BLaER1 (cell line): Measurements from ENCODE around the gene SH3BGRL3.
A peak's percentile ranks its signal among the peaks of the same experiment; 100 is the strongest.

Source experiments
- H3K27ac ChIP-seq: shearing (Covaris generic); formaldehyde crosslinking; 2 replicates; pipeline ENCODE4 v1.8.1; 2022
- H3K27me3 ChIP-seq: shearing (Covaris generic); formaldehyde crosslinking; 2 replicates; pipeline ENCODE4 v1.8.1; 2022
- H3K36me3 ChIP-seq: shearing (Covaris generic); formaldehyde crosslinking; 2 replicates; pipeline ENCODE4 v1.8.1; 2022
- H3K4me1 ChIP-seq: shearing (Covaris generic); formaldehyde crosslinking; 2 replicates; pipeline ENCODE4 v1.8.1; 2022
- H3K4me2 ChIP-seq: shearing (Covaris generic); formaldehyde crosslinking; 2 replicates; pipeline ENCODE4 v1.8.1; 2022
- H3K4me3 ChIP-seq: shearing (Covaris generic); formaldehyde crosslinking; 2 replicates; pipeline ENCODE4 v1.8.1; 2022
- H3K9ac ChIP-seq: shearing (Covaris generic); formaldehyde crosslinking; 2 replicates; pipeline ENCODE4 v1.8.1; 2022
- H3K9me3 ChIP-seq: shearing (Covaris generic); formaldehyde crosslinking; 2 replicates; pipeline ENCODE4 v1.8.1; 2022
- H4K20me1 ChIP-seq: shearing (Covaris generic); formaldehyde crosslinking; 2 replicates; pipeline ENCODE4 v1.8.1; 2022
- Cebpa-rat ChIP-seq: shearing (Covaris generic); IDR thresholded peaks from 2 replicates; pipeline ENCODE4 v1.8.1; 2022

SH3BGRL3 gene

GRCh38 chr1:26315874-26316850, 36.3 kb downstream of the SH3BGRL3 start:
- Histone ChIP-seq H3K4me2 (peak overlapping the region; percentile 88), H3K27ac (peak overlapping the region; percentile 49), H3K4me3 (no peak overlapping the region), H3K4me1 (peaks cover 80% of the 10 kb centered on the region), H3K36me3 (no peaks in the 10 kb centered on the region), H3K27me3 (peaks cover 17% of the 10 kb centered on the region; the same call in 1 of the 2 replicates), H4K20me1 (no peaks in the 10 kb centered on the region), H3K9me3 (no peaks in the 10 kb centered on the region), H3K9ac (no peak overlapping the region)
- no peak for TF ChIP-seq Cebpa-rat

- H4K20me1 ChIP-seq = no peaks in the 10 kb centered on the region
- H3K27ac ChIP-seq = peak overlapping the region; percentile 73
- H3K27me3 ChIP-seq = peaks cover 17% of the 10 kb centered on the region; the same call in 1 of the 2 replicates
- H3K4me2 ChIP-seq = peak overlapping the region; percentile 88
- peak overlapping the region; percentile 64 for H3K9ac ChIP-seq
- peaks cover 88% of the 10 kb centered on the region for H3K4me1 ChIP-seq
- no peaks in the 10 kb centered on the region for H3K36me3 ChIP-seq
- peak overlapping the region; percentile 58; the same call in 1 of the 2 replicates for H3K4me3 ChIP-seq
- no peak for TF ChIP-seq Cebpa-rat
- no peaks in the 10 kb centered on the region for H3K9me3 ChIP-seq
Observed at GRCh38 chr1:26317146-26317545, 37.3 kb downstream of the SH3BGRL3 start.

GRCh38 chr1:26317612-26318337, 37.9 kb downstream of the SH3BGRL3 start, which contains the start of gene CD52:
Gene CD52, plus strand, starts transcription at chr1:26317958. Its CDS starts 60 bp downstream, at chr1:26318018.
- Histone ChIP-seq H3K4me2 (peak within 1 kb of the TSS; percentile 88), H3K36me3 (no peaks in the 10 kb centered on the region), H3K4me1 (peaks cover 88% of the 10 kb centered on the region), H3K9me3 (no peaks in the 10 kb centered on the region), H3K27me3 (peaks cover 17% of the 10 kb centered on the region; the same call in 1 of the 2 replicates), H3K9ac (peak within 1 kb of the TSS; percentile 64), H3K27ac (peak within 1 kb of the TSS; percentile 73), H4K20me1 (no peaks in the 10 kb centered on the region), H3K4me3 (peak within 1 kb of the TSS; percentile 58)
- no peak for TF ChIP-seq Cebpa-rat

DNA sequence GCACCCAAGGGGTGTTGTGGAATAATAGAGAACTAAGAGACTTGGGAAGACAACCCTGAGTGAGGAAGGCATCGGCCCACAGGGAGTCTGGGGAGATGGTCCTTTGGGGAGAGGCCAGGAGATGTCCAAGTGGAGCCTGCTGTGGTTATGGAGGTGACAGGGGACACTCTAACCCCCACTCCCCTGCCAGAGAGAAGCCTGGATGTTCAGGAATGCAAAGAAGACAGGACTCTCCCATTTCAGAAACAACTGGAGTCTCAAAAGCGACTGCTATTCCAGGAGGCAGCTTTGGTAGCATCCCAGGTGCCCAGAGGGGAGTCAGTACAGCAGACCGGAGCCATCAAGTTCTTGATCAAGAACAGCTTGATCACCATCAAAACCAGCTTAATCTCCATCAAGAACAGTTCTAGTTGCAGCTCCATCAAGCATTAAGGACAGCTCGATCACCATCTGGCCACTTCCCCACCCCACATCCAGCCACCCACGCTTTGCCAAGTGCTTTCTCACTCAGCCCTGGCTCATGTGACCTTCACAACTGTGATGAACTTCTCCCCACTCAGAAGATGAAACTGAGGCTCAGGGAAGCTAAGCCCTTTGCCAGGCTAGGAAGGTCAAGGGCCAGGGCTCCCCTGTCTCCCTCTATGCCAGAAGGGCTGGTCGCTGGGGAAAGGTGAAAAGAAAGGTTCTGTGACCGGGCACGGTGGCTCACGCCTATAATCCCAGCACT, 38.6 kb downstream of the SH3BGRL3 start:
- no peaks in the 10 kb centered on the region for H4K20me1 ChIP-seq
- TF ChIP-seq Cebpa-rat = no peak
- H3K9me3 ChIP-seq = no peaks in the 10 kb centered on the region
- peaks cover 17% of the 10 kb centered on the region; the same call in 1 of the 2 replicates for H3K27me3 ChIP-seq
- H3K4me1 ChIP-seq = peaks cover 83% of the 10 kb centered on the region
- H3K27ac ChIP-seq = peak overlapping the region; percentile 73
- peak overlapping the region; percentile 88 for H3K4me2 ChIP-seq
- H3K4me3 ChIP-seq = peak overlapping the region; percentile 58
- H3K9ac ChIP-seq = peak overlapping the region; percentile 64
- H3K36me3 ChIP-seq = no peaks in the 10 kb centered on the region

DNA sequence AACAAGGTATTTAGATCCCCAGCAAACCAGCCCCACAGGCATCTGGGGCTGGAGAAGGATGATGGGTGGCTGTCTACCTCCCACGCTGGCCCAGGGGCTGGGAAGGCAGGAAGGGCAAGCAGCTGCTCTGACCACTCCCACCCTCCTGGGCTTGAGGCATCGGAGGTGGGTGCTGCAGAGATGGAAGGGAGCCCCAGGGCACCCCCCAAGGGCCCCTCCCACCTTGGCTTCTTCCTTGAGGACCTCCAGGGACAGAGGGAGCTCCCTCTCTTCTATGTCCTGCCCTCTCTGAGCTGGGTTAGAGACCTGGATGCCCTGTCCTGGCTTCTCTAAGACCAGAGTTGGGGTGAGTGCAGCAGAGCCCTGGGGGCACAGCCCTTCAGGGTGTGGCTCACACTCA, 41.0 kb downstream of the SH3BGRL3 start:
- H3K4me3 ChIP-seq = no peak overlapping the region
- no peaks in the 10 kb centered on the region for H3K36me3 ChIP-seq
- H3K9me3 ChIP-seq = no peaks in the 10 kb centered on the region
- H4K20me1 ChIP-seq = no peaks in the 10 kb centered on the region
- no peak for TF ChIP-seq Cebpa-rat
- H3K9ac ChIP-seq = peak overlapping the region; percentile 58
- H3K27ac ChIP-seq = peak overlapping the region; percentile 67
- H3K4me1 ChIP-seq = peaks cover 61% of the 10 kb centered on the region
- H3K4me2 ChIP-seq = peak overlapping the region; percentile 88
- H3K27me3 ChIP-seq = peaks cover 17% of the 10 kb centered on the region; the same call in 1 of the 2 replicates

- Histone ChIP-seq H3K9me3 (no peaks in the 10 kb centered on the region), H3K27ac (peak overlapping the region; percentile 67), H3K27me3 (peaks cover 17% of the 10 kb centered on the region; the same call in 1 of the 2 replicates), H3K4me2 (peak overlapping the region; percentile 88), H3K9ac (peak overlapping the region; percentile 58), H3K4me3 (no peak overlapping the region), H3K4me1 (peaks cover 55% of the 10 kb centered on the region), H3K36me3 (no peaks in the 10 kb centered on the region), H4K20me1 (no peaks in the 10 kb centered on the region)
- no peak for TF ChIP-seq Cebpa-rat
Observed at GRCh38 chr1:26321315-26322041, 41.6 kb downstream of the SH3BGRL3 start.

- H3K4me1 ChIP-seq = peaks cover 50% of the 10 kb centered on the region
- TF ChIP-seq Cebpa-rat = no peak
- H3K9ac ChIP-seq = 0 out of 2 replicates have a peak overlapping the region, but pooled peaks have one; percentile 54
- H4K20me1 ChIP-seq = no peaks in the 10 kb centered on the region
- H3K4me3 ChIP-seq = no peak overlapping the region
- H3K36me3 ChIP-seq = no peaks in the 10 kb centered on the region
- H3K27ac ChIP-seq = peak overlapping the region; percentile 64
- peaks cover 17% of the 10 kb centered on the region; the same call in 1 of the 2 replicates for H3K27me3 ChIP-seq
- H3K4me2 ChIP-seq = no peak overlapping the region; the same call in 1 of the 2 replicates
- no peaks in the 10 kb centered on the region for H3K9me3 ChIP-seq
Observed at GRCh38 chr1:26322042-26322331, 42.1 kb downstream of the SH3BGRL3 start.

GRCh38 chr1:26323382-26323781, 43.5 kb downstream of the SH3BGRL3 start:
- H3K4me2 ChIP-seq = no peak overlapping the region
- no peak overlapping the region for H3K27ac ChIP-seq
- H3K4me3 ChIP-seq = no peak overlapping the region
- TF ChIP-seq Cebpa-rat = no peak
- no peaks in the 10 kb centered on the region for H4K20me1 ChIP-seq
- peaks cover 36% of the 10 kb centered on the region for H3K4me1 ChIP-seq
- H3K9ac ChIP-seq = no peak overlapping the region
- H3K36me3 ChIP-seq = no peaks in the 10 kb centered on the region
- H3K27me3 ChIP-seq = peaks cover 9% of the 10 kb centered on the region; the same call in 1 of the 2 replicates
- no peaks in the 10 kb centered on the region for H3K9me3 ChIP-seq

GRCh38 chr1:26324550-26324949, 44.7 kb downstream of the SH3BGRL3 start:
- Histone ChIP-seq H3K27ac (no peak overlapping the region), H3K36me3 (no peaks in the 10 kb centered on the region), H3K4me3 (no peak overlapping the region), H3K27me3 (no peaks in the 10 kb centered on the region), H4K20me1 (no peaks in the 10 kb centered on the region), H3K9me3 (no peaks in the 10 kb centered on the region), H3K4me1 (peaks cover 25% of the 10 kb centered on the region), H3K4me2 (no peak overlapping the region), H3K9ac (no peak overlapping the region)
- no peak for TF ChIP-seq Cebpa-rat
